GM08714 (cell line): ENCODE data around the gene KCTD5.
A peak's percentile ranks its signal among the peaks of the same experiment; 100 is the strongest.
"Not testable (repeated sequence)": the region's sequence is repeated elsewhere in the genome, so short reads cannot be mapped to it uniquely, and the experiment has no call there.

Experiments
- H3K4me3 ChIP-seq: fragments of 200-500 bp; sonication (Bioruptor generic); 2 replicates; pipeline ENCODE4 v1.5.1; 2014; ENCODE audit warnings: mild to moderate bottlenecking, low read length, inconsistent platforms
- ZNF274 ChIP-seq: IDR thresholded peaks from 2 replicates; pipeline ENCODE4 v1.6.1; 2012; ENCODE audit warnings: mild to moderate bottlenecking, low read depth, low read length

KCTD5 gene

DNA sequence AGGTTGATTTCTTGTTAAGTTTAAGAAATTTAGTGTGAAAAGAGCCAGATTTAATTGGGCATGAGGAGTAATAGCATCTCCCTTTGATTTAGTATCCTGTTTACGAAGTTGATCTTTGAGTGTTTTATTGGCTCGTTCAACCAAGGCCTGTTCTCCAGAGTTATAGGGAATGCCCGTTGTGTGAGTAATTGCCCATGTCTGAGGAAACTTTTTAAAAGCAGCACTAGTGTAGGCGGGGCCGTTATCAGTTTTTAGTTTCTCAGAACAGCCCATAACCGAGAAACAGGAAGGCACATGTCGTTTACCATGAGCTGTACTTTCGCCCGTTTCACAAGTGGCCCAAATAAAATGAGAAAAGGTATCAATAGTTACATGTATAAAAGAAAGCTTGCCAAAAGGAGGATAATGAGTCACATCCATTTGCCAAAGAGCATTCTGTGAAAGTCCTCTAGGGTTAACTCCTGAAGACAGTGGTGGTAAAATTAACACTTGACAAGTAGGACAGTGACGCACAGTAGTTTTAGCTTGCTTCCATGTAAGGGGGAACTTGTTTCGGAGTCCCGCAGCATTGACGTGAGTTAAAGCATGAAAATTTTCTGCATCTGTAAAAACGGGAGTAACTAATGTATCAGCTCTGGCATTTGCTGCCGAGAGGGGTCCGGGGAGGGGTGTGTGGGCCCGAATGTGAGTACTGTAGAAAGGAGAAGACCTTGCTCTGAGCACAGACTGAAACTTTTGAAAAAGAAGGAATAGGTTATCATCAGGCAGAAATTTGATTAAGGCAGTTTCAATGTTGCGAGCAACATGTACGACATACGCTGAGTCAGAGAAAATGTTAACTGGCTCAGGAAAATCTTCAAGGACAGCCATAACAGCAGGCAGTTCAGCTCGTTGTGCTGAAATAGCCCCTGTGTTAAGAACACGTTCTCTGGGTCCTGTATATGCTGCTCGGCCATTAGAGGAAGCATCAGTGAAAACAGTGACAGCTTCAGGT lies 18.5 kb upstream of the KCTD5 start:
- TF ChIP-seq ZNF274, result no peak
- H3K4me3 ChIP-seq, result no peak overlapping the region

DNA sequence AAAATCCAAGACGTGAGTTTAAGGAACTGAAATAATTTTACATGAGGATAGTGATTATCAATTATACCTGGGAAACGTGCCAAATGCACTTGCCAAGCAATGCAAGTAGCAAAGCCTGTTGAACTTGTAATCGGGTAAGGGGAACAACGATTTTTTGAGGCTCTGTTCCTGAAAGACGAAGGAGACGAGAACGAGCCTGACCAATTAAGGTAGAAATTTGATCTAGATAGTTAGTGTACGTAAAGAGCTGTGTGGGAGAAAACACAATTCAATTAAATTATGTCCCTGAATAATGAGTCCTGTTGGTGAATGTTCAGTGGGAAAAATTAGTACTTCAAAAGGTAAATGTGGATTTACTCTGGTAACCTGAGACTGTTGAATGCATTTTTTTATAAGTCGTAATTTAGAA lies 17.7 kb upstream of the KCTD5 start:
- no peak overlapping the region for H3K4me3 ChIP-seq
- no peak for TF ChIP-seq ZNF274

DNA sequence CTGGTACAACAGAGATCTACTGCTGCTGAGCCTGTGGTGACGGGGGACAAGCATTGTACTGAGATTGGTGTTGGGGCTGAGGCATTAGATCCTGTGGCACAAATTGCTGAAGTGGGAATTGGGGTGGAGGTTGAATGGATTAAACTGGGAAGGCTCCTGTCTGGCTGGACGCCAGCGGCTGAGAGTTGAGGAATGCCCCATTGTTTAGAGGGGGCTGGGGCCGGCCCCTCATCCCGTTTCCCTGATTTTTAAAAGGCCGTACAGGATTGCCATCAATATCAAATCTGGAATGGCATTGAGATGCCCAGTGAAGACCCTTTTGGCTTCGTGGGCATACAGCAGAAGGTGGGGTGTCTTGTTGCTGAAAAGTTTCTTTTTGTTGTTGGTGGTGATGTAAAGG lies 15.7 kb upstream of the KCTD5 start:
- H3K4me3 ChIP-seq, result not testable (repeated sequence)

DNA sequence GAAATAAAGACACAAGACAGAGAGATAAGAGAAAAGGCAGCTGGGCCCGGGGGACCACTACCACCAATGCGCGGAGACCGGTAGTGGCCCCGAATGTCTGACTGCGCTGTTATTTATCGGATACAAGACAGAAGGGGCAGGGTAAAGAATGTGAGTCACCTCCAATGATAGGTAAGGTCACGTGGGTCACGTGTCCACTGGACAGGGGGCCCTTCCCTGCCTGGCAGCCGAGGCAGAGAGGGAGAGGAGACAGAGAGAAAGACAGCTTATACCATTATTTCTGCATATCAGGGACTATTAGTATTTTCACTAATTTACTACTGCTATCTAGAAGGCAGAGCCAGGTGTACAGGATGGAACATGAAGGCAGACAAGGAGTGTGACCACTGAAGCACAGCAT lies 12.7 kb upstream of the KCTD5 start:
- not testable (repeated sequence) for H3K4me3 ChIP-seq

DNA sequence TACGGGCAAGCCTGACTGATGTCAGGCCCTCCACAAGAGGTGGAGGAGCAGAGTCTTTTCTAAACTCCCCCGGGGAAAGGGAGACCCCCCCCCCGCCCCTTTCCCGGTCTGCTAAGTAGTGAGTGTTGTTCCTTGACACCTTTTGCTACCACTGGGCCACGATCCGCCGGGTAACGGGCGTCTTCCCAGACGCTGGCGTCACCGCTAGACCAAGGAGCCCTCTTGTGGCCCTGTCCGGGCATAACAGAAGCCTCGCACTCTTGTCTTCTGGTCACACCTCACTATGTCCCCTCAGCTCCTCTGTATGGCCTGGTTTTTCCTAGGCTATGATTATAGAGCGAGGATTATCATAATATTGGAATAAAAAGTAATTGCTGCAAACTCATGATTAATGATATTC lies 12.3 kb upstream of the KCTD5 start:
- not testable (repeated sequence) for H3K4me3 ChIP-seq

DNA sequence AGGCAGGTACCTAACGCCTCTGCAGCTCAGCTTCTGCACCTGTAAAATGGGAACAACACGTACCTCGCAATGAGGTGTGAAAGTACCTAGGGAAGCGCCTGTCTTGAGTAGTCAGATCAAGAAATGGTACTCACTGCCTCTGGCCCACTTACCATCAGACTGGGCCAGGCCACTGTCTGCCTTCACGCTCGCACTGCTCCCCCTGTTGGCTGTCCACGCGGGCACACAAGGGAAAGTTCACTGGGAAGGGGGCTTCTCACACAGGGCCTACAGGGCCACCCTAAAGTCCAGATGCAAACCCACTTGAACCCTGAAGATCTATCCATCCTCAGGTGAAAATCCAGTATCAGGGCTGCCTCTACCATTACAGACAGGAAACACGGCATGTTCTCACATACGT lies 11.1 kb upstream of the KCTD5 start:
- H3K4me3 ChIP-seq, result not testable (repeated sequence)

DNA sequence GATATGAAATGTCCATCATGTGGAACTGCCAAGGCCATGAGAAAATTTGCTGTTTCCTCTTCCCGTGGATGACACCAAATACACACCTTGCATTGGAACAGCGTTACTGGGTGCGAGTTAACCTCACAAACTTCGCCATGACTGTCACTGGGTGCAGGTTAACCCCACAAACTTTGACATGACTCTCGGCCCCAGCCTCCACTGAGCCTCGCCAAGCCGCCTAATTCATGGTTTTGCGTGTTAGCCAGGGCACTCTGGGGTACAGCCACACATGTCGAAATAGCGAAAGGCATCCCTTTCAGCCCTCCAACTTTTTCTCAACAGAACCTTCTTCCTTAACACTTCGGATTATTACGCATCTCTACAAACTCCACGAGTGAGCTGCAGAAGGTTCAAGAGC lies 10.6 kb upstream of the KCTD5 start:
- TF ChIP-seq ZNF274, result no peak
- no peak overlapping the region; the same call in 1 of the 2 replicates for H3K4me3 ChIP-seq

DNA sequence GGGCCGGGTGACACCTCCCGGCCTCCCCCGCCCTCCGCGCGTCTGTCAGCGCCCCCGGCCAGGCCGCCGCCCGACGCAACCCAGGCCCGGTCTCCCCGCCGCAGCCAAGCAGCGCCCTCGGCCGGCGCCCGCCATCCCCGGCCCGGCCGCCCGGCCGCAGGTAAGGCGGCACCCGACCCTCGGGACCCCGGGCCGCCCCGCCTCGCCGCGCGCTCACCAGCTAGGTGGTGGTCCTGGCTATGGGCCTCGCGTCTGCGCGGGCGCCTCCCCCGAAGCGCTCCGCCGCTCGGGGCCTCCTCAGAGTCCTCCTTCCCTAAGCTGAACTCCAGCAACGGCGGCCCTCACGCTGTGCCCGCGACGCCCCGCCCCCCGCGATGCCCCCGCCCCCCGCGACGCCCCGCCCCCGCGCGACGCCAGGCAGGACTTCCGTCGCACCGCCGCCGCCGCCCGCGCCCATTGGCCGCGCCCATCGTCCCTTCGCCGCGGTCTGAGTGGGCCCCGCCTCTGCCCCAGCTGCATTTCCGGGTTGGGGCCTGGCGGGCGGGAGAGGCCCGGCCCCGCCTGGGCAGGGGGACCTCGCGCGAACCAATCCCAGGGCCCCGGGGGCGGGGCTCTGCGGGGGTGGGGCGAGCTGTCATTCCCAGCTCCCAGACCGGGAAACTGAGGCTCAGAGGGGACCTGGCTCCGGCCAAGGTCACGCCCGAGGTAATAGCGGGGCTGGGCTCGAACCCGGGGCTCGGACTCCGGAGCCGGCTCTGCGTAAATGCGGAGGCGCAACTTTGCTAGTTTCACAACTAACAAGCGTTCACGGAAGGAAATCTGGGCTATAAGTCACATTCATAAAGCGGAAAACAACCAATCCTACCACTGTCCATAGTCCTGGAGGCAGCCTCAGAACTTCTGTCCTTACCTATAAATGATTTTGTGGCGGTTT lies 9.0 kb upstream of the KCTD5 start:
- H3K4me3 ChIP-seq, result peak overlapping the region; percentile 83

DNA sequence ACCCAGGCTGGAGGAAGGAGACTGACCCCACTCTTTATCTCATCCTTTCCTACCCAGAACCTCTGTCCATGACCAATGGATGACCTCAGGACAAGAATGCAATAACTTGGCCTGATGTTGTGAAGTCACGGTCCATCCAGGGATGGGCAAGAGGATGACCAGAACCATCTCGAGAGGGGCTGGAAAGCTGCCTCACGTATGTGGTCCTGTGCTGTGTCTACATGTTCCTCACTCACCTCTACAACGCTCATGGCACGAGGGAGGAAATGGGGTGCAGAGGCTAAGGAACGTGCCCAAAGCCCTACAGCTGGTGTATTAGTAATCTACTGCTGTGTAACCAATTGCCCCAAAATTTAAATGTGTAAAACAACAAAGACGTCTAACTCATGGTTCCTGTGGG lies 7.3 kb upstream of the KCTD5 start:
- TF ChIP-seq ZNF274, result no peak
- no peak overlapping the region for H3K4me3 ChIP-seq

More for the DNA sequence above, 9.0 kb upstream of the KCTD5 start:
- TF ChIP-seq ZNF274, result no peak

DNA sequence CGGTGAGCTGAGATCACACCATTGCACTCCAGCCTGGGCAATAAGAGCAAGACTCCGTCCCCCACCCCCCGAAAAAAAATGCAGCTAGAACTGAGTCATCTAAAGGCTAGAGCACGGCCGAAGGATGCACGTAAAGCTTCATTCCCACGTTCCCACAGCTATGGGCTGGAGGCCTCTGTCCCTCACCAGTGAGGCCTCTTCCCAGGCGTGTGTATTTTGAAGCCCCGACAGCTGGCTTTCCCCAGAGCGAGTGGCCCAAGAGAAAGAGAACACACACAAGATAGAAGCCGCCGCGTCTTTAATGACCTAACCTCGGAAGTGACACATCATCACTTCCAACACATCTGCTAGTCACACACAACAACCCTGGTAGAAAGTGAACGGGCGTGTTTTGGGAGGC lies 6.6 kb upstream of the KCTD5 start:
- TF ChIP-seq ZNF274, result no peak
- no peak overlapping the region for H3K4me3 ChIP-seq

DNA sequence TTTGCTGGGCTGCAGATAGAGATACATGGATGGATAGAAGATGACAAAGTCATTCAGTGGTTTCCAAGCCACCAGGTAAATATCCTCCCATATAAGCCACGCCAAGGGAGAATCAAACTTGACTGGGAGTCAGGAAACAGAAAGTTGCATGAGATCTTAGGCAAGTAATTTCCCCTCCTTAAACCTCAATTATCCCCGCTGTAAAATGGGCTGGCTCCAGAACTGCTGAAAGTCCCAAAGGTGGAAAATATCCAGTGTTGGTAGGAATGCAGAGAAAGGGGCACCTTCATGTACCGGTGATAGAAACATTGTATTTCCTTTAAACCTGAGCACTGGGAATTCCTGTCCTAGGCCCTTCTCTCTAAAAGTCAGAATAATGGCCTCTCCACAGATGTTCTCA lies 5.4 kb upstream of the KCTD5 start:
- not testable (repeated sequence) for H3K4me3 ChIP-seq

DNA sequence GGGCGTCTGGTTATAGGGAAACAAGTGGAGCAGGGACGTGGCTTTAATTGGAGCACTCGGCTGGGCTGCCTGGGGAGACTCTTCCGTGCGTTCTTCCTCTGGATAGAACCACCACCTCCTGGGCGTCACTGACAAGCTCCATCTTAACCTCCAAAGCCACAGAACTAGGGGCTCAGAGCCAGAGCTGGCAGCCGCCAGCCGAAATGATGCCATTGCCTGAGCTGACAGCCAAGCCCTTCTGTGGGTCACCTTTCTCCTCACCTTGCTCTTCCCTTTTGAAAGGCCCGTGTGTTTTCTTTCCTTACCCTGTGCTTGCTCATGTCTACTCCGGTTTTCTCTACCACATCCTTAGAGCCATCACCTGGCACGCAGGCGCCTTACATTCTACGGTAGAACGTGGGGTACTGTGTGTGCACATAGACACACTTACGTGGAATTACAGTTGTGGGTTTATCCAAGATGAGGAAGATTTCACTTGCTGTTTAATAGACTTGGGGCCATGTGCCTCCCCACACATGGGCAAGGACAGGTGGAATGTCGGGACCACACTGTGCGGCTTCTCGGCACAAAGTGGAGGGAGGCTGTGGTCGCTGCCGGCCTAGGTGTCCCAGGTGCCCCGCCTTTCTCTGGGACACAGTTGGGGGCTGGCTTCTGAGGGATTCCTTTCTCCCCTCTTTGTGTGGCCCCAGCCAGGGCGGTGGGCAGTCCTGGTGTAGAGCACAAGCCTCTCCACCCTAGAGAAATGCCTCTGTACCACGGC lies 3.9 kb upstream of the KCTD5 start:
- not testable (repeated sequence) for H3K4me3 ChIP-seq

DNA sequence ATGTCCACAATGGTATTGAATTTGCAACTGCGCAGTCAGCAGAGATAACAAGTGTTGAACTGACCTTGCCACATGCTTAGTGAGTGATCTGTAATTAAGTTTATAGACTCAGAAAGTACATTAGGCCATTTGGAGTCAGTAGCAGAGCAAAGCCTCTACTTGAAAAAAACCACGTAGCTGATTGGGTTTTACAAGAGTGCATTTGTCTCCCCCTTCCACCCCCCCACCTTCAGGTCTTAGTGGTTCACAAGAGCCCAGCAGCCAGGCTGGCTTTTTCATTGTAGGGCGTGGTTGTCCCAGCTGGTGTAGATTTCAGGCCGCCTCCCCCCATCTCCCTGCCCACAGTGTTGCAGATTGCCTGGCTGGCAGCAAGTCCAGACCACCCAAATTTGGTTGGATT lies 2.4 kb upstream of the KCTD5 start:
- H3K4me3 ChIP-seq, result not testable (repeated sequence)

DNA sequence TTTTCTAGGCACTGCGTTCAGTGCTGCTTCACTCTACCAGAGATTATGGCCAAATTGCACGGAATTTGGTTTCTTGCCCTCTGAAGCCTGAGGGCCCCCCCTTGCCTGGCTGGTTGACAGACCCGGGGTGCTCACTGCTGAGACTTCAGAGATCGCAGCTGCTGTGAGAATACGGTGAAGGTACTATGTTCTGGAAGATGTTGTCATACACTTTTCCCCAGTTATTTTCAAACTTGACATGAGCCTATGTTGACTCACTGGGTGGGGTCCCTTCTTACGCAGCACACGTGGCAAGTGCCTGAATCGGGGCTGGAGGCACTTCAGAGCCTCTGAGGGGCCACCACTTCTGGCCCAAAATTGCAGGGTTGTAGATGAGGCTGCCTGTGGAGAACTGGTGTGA lies 2.0 kb upstream of the KCTD5 start:
- not testable (repeated sequence) for H3K4me3 ChIP-seq

DNA sequence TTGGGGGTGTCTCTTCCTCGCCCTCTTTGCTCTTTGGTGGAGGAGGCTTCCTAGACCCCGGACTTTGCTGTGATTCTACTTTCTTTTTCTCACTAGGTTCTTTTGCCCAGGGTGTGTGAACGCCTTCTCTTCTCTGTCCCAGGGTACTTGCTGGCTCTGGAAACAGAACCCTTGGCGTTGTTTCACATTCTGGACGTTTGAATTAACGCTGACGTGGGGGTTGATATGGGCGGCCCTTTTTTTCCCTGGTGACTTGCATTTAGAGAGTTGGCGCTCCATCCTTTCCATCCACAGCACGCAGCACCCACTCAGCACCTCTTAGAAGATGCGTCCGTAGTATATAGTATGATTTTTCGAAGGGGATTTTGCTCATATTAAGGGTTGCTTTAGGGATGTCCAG lies 718 bp downstream of the KCTD5 start:
- peak overlapping the region; percentile 75 for H3K4me3 ChIP-seq

DNA sequence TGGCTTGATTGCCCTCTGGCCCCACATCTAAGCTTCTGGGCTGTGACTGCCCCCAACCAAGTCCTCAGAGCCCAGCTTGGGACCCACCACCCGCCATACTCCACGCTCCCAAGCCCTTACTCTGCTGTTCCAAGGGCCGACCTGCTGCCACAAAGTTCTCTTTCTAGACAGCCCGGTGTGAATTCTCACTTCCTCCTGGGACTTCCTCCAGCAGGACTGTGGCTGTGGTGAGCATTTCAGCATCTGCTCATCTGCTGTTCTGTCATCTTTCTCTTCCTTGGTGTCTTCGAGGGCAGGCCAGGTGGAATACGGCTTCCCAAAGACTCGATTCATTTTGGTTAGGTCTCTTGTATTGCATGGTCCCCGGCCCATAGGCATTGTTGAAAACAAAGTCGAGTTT lies 3.8 kb downstream of the KCTD5 start:
- not testable (repeated sequence) for H3K4me3 ChIP-seq
